ENCODE measurements around the gene SNAI1. TPM values are rescaled to one million over a fixed set of nuclear protein-coding genes. Genes with fewer than 3 reads are reported as not detected.

SNAI1 gene
- total and polyA plus RNA-seq, 2 donors (not counting 1 experiment from before 2014, with no cell fraction given), result 4.3 to 4.9 TPM

GRCh38 chr20:49961413-49961812 is 21.4 kb upstream of the SNAI1 start:
- intact Hi-C loops (cut with micrococcal nuclease), result no loop called here
- no peak for TF ChIP-seq CTCF (IDR thresholded peaks at IDR 0.05)
- no peak for TF ChIP-seq EZH2 (IDR thresholded peaks at IDR 0.05; ENCODE audit: borderline replicate concordance, insufficient read depth, low read depth, low read length, poor library complexity, severe bottlenecking)
- H3K4me1 ChIP-seq (ENCODE audit: control insufficient read depth in 2 of 2, insufficient read depth in 2 of 2, low read length in 2 of 2), result peaks cover 0 to 4% of the 10 kb centered on the region in 2 donors
- WGBS (ENCODE audit: insufficient coverage), result 100% methylated on average over 1 of the region's 4 CpGs
- Mint-ChIP-seq H3K9me3 (ENCODE audit: insufficient read depth) (no peaks in the 10 kb centered on the region), H3K27ac (no peak overlapping the region), H3K4me3 (no peak overlapping the region), H3K4me1 (peaks cover 9% of the 10 kb centered on the region), H3K27me3 (no peaks in the 10 kb centered on the region)
- H3K36me3 ChIP-seq (replicated peaks in 1 of 2; ENCODE audit: control extremely low read depth in 1 of 2, control insufficient read depth in 1 of 2, extremely low read depth in 1 of 2, insufficient read depth in 2 of 2, low read length in 1 of 2), result peaks cover 0 to 2% of the 10 kb centered on the region in 2 experiments
- no peak overlapping the region for H2AFZ ChIP-seq (ENCODE audit: insufficient read depth, low read depth, low read length, poor library complexity, severe bottlenecking)
- no peaks in the 10 kb centered on the region for H3K27me3 ChIP-seq (replicated peaks in 1 of 4; ENCODE audit: control extremely low read depth in 1 of 4, control insufficient read depth in 3 of 4, insufficient read depth in 4 of 4, low read length in 3 of 4)
- ATAC-seq (ENCODE audit: low read depth) (no peak), DNase-seq (no peak)
- H3K9me3 ChIP-seq (ENCODE audit: control extremely low read depth in 1 of 3, control insufficient read depth in 2 of 3, insufficient read depth in 1 of 3, low read length in 2 of 3), result no peaks in the 10 kb centered on the region
- H3K4me3 ChIP-seq (ENCODE audit: control extremely low read depth in 1 of 5, extremely low read depth in 1 of 5, insufficient read depth in 1 of 5, low read depth in 2 of 5, low read length in 4 of 5), result no peak overlapping the region
- ChIA-PET POLR2A (interaction anchor here (0.7 kb wide), 1 partner anchor 12 kb away, joined by 4 read pairs; no protein-coding TSS in a partner anchor), CTCF (interaction anchor here (0.6 to 0.7 kb wide), 2 partner anchors 11 to 20 kb away, joined by 3 to 6 read pairs; no protein-coding TSS in a partner anchor)
- H3K4me2 ChIP-seq (replicated peaks; ENCODE audit: low read depth, low read length, poor library complexity, severe bottlenecking), result no peak overlapping the region
- H3K27ac ChIP-seq (ENCODE audit: low read length in 2 of 2), result no peak overlapping the region
- no peaks in the 10 kb centered on the region for H3K79me2 ChIP-seq (ENCODE audit: control insufficient read depth, insufficient read depth, low read length)
- H3K9ac ChIP-seq (ENCODE audit: low read length), result no peak overlapping the region
- no peaks in the 10 kb centered on the region for H4K20me1 ChIP-seq (ENCODE audit: control insufficient read depth, insufficient read depth, low read length, poor library complexity, severe bottlenecking)

GRCh38 chr20:49964964-49965780 is 17.6 kb upstream of the SNAI1 start:
- Histone ChIP-seq H3K9me3 (ENCODE audit: control extremely low read depth in 1 of 3, control insufficient read depth in 2 of 3, insufficient read depth in 1 of 3, low read length in 2 of 3) (no peaks in the 10 kb centered on the region), H3K79me2 (ENCODE audit: control insufficient read depth, insufficient read depth, low read length) (no peaks in the 10 kb centered on the region), H3K9ac (ENCODE audit: low read length) (no peak overlapping the region), H3K4me2 (replicated peaks; ENCODE audit: low read depth, low read length, poor library complexity, severe bottlenecking) (no peak overlapping the region), H3K27me3 (replicated peaks in 1 of 4; ENCODE audit: control extremely low read depth in 1 of 4, control insufficient read depth in 3 of 4, insufficient read depth in 4 of 4, low read length in 3 of 4) (no peaks in the 10 kb centered on the region), H3K27ac (ENCODE audit: low read length in 2 of 2) (no peak overlapping the region), H2AFZ (ENCODE audit: insufficient read depth, low read depth, low read length, poor library complexity, severe bottlenecking) (no peak overlapping the region), H3K4me3 (ENCODE audit: control extremely low read depth in 1 of 5, extremely low read depth in 1 of 5, insufficient read depth in 1 of 5, low read depth in 2 of 5, low read length in 4 of 5) (no peak overlapping the region), H4K20me1 (ENCODE audit: control insufficient read depth, insufficient read depth, low read length, poor library complexity, severe bottlenecking) (no peaks in the 10 kb centered on the region), H3K4me1 (ENCODE audit: control insufficient read depth in 2 of 2, insufficient read depth in 2 of 2, low read length in 2 of 2) (no peaks in the 10 kb centered on the region), H3K36me3 (replicated peaks in 1 of 2; ENCODE audit: control extremely low read depth in 1 of 2, control insufficient read depth in 1 of 2, extremely low read depth in 1 of 2, insufficient read depth in 2 of 2, low read length in 1 of 2) (peaks cover 0 to 2% of the 10 kb centered on the region in 2 experiments)
- intact Hi-C loops (cut with micrococcal nuclease), result no loop called here
- ATAC-seq (ENCODE audit: low read depth), result no peak
- 100% methylated on average over 2 of the region's 5 CpGs for WGBS (ENCODE audit: insufficient coverage)
- ChIA-PET CTCF (interaction anchor here (0.7 to 3.6 kb wide), 5 partner anchors 13 to 106 kb away, joined by 3 to 20 read pairs (median 4); no protein-coding TSS in a partner anchor), POLR2A (interaction anchor here (0.5 kb wide), 1 partner anchor 32 kb away, joined by 5 read pairs; no protein-coding TSS in a partner anchor)
- Mint-ChIP-seq H3K9me3 (ENCODE audit: insufficient read depth) (no peaks in the 10 kb centered on the region), H3K27ac (no peak overlapping the region), H3K27me3 (no peaks in the 10 kb centered on the region), H3K4me3 (no peak overlapping the region), H3K4me1 (no peaks in the 10 kb centered on the region)
- no peak for TF ChIP-seq EZH2 (IDR thresholded peaks at IDR 0.05; ENCODE audit: borderline replicate concordance, insufficient read depth, low read depth, low read length, poor library complexity, severe bottlenecking)
- peak; percentile 56 for TF ChIP-seq CTCF (IDR thresholded peaks at IDR 0.05)
- DNase-seq, result no peak

Measured in B cell (primary cell).